ENCODE data around the gene TCTN1. TPM values are rescaled to one million over a fixed set of nuclear protein-coding genes. Genes with fewer than 3 reads are reported as not detected.

The TCTN1 gene
- total and polyA plus RNA-seq, 9 of the 15 experiments (the other 6 are each of a cell fraction or from before 2014, with no cell fraction given): 0.32 to 12.5 (median 4.0) TPM

DNA sequence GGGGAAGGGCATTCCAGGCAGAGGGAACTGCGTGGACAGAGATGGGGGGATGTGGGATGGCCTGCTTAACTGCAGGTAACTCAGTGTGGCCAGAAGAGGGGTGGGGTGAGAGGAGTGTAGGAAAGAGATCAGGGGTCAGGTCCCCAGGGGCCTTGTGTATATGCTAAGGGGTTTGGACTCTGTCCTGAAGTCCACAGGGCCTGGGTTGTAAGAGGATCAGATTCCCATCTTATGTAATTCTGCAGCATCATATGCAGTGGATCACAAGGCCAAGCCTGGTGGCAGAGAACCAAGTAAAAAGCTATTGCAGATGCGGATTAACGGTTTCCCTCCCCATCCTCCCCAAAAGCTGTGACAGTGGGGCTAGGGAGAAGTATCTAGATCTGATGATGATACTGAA, 8.7 kb downstream of the TCTN1 start:
- in situ Hi-C loops (cut with MboI): no loop called here

DNA sequence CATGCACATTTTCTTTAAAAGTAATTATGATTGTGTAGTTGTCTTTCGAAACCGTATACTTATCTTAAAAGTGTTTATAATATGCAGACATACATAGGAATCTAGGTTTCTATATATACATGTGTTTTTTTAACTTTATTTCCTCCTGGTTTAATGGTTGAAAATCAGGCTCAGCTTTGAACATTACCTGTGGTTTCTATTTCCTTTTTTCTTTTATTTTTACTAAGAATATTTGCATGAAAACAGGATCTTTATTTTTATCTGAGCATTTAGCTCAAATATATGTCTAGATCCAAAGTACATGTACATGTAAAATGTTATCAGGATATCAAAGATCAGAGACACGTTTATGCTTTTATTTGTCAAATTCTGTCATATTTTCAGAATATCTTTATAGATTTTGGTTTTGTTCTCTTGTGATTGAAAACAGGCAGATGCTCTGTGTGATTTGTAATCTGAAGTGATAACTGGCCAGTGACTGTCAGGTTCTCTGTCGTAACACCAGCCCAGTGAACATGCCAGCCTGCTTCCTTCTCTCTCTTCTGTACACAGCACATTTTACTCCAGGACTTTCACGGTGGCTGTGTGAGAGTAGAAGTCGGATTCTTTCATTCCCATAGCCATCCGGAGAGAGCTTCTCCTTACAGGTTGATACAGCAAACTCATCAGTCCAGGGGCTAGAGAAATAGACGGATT, 13.7 kb downstream of the TCTN1 start:
- no TSS peak for BruUV-seq (replicated peaks)
- no peak overlapping the region for H2AFZ ChIP-seq (ENCODE audit: low read depth, low read length)
- ChIA-PET CTCF (ENCODE audit: low intra/inter-chr PET ratio) (no interaction called here), POLR2A (no interaction called here)
- no peaks in the 10 kb centered on the region for H3K9me3 ChIP-seq (replicated peaks; ENCODE audit: control insufficient read depth, insufficient read depth, low read depth, low read length)
- no peaks in the 10 kb centered on the region; the same call in 2 of the 3 replicates for H3K36me3 ChIP-seq (ENCODE audit: control insufficient read depth, insufficient read depth, low read length)
- FAIRE-seq (no peak), ATAC-seq (no peak), DNase-seq (ENCODE audit: extremely low read depth in 1 of 4, low spot score in 3 of 4) (no peak)
- no peak overlapping the region for H3K4me3 ChIP-seq
- H3K9me1 ChIP-seq (ENCODE audit: control insufficient read depth, insufficient read depth, low read length): no peaks in the 10 kb centered on the region
- in situ Hi-C loops (cut with MboI) (no loop called here), intact Hi-C loops (cut with micrococcal nuclease) (no loop called here)
- no peak overlapping the region for H3K9ac ChIP-seq (ENCODE audit: insufficient read depth in 1 of 2, low read depth in 2 of 2, low read length in 2 of 2)
- no peaks in the 10 kb centered on the region for H3K27me3 ChIP-seq (ENCODE audit: control insufficient read depth in 2 of 2, insufficient read depth in 2 of 2, low read length in 2 of 2)
- H3K4me1 ChIP-seq (replicated peaks in 1 of 2; ENCODE audit: control insufficient read depth in 2 of 2, insufficient read depth in 2 of 2, low read length in 2 of 2): no peaks in the 10 kb centered on the region
- H3K79me2 ChIP-seq (ENCODE audit: control insufficient read depth, insufficient read depth, low read length): no peaks in the 10 kb centered on the region
- TF ChIP-seq ZZZ3 (IDR thresholded peaks at IDR 0.05) (no peak), JUNB (CRISPR knock-in tag; conservative IDR thresholded peaks at IDR 0.05) (no peak)
- H4K20me1 ChIP-seq (replicated peaks; ENCODE audit: control insufficient read depth, insufficient read depth, low read length): no peaks in the 10 kb centered on the region
- 26% methylated on average over 8 of the region's 8 CpGs for WGBS (ENCODE audit: insufficient coverage, low coverage, missing lambda C conversion rate)
- no peak overlapping the region for H3K27ac ChIP-seq (ENCODE audit: extremely low read depth, low read depth, low read length)
- H3K4me2 ChIP-seq (ENCODE audit: insufficient read depth, low read length): no peak overlapping the region

More for the DNA sequence above, 8.7 kb downstream of the TCTN1 start:
- no peaks in the 10 kb centered on the region for H3K27me3 ChIP-seq (ENCODE audit: control insufficient read depth in 2 of 2, insufficient read depth in 2 of 2, low read length in 2 of 2)
- no peaks in the 10 kb centered on the region for H3K9me1 ChIP-seq (ENCODE audit: control insufficient read depth, insufficient read depth, low read length)
- no peaks in the 10 kb centered on the region for H3K79me2 ChIP-seq (ENCODE audit: control insufficient read depth, insufficient read depth, low read length)
- 35% methylated on average over 3 of the region's 3 CpGs for WGBS (ENCODE audit: insufficient coverage, low coverage, missing lambda C conversion rate)
- H3K9me3 ChIP-seq (replicated peaks; ENCODE audit: control insufficient read depth, insufficient read depth, low read depth, low read length): no peaks in the 10 kb centered on the region
- BruUV-seq (replicated peaks): no TSS peak
- no peak overlapping the region for H3K4me2 ChIP-seq (ENCODE audit: insufficient read depth, low read length)
- ATAC-seq: no peak
- no peak overlapping the region for H3K27ac ChIP-seq (ENCODE audit: extremely low read depth, low read depth, low read length)
- ChIA-PET POLR2A (interaction anchor here (1.1 to 1.2 kb wide), 2 partner anchors 11 to 26 kb away, joined by 4 to 5 read pairs; no protein-coding TSS in a partner anchor), CTCF (ENCODE audit: low intra/inter-chr PET ratio) (no interaction called here)
- H3K9ac ChIP-seq (ENCODE audit: insufficient read depth in 1 of 2, low read depth in 2 of 2, low read length in 2 of 2): no peak overlapping the region
- no peak overlapping the region for H3K4me3 ChIP-seq
- intact Hi-C loops (cut with micrococcal nuclease): no loop called here
- no peak for FAIRE-seq
- no peaks in the 10 kb centered on the region; a peak in 1 of 5 replicates for H3K4me1 ChIP-seq (replicated peaks in 1 of 2; ENCODE audit: control insufficient read depth in 2 of 2, insufficient read depth in 2 of 2, low read length in 2 of 2)
- no peak overlapping the region for H2AFZ ChIP-seq (ENCODE audit: low read depth, low read length)
- no peaks in the 10 kb centered on the region; the same call in 2 of the 3 replicates for H3K36me3 ChIP-seq (ENCODE audit: control insufficient read depth, insufficient read depth, low read length)
- H4K20me1 ChIP-seq (replicated peaks; ENCODE audit: control insufficient read depth, insufficient read depth, low read length): no peaks in the 10 kb centered on the region
- TF ChIP-seq EP400 (IDR thresholded peaks at IDR 0.05) (no peak), RBM39 (optimal IDR thresholded peaks at IDR 0.05; ENCODE audit: low read depth, low read length) (no peak), ZNF589 (CRISPR knock-in tag; IDR thresholded peaks at IDR 0.05; ENCODE audit: low read depth) (no peak), ZNF551 (CRISPR knock-in tag; IDR thresholded peaks at IDR 0.05) (no peak), ZNF133 (CRISPR knock-in tag; IDR thresholded peaks at IDR 0.05) (no peak), ZNF212 (CRISPR knock-in tag; IDR thresholded peaks at IDR 0.05) (no peak), SMAD3 (CRISPR knock-in tag; conservative IDR thresholded peaks at IDR 0.05) (no peak), PHB (CRISPR knock-in tag; IDR thresholded peaks at IDR 0.05) (no peak), SMARCC2 (IDR thresholded peaks at IDR 0.05; ENCODE audit: low read depth) (no peak)
- no peak for DNase-seq (ENCODE audit: extremely low read depth in 1 of 4, low spot score in 3 of 4)
